Left renal pelvis (tissue), 4 donors: ENCODE data around the gene PARD3B. TPM values are rescaled to one million over a fixed set of nuclear protein-coding genes. Genes with fewer than 3 reads are reported as not detected.
A peak's percentile ranks its signal among the peaks of the same experiment; 100 is the strongest.
"Not testable (repeated sequence)": the region's sequence is repeated elsewhere in the genome, so short reads cannot be mapped to it uniquely, and the experiment has no call there.

Source experiments
- DNase-seq, 4 donors: peaks; one replicate each; pipeline ENCODE4 v3.0.0-alpha.2; 2013; ENCODE audit warnings: low read depth in 4 of 4, low spot score in 3 of 4
- polyA plus RNA-seq, 4 donors: library from polyadenylated mRNA; unstranded; fragments of 120-200 nt; gene quantifications; one replicate each; pipeline ENCODE4 v1.2.1, GENCODE V29; 2013; ENCODE audit not compliant: insufficient read length in 4 of 4

The PARD3B gene
- polyA plus RNA-seq, 4 donors: 22.6 to 39.0 (median 35.4) TPM

GRCh38 chr2:205217004-205217403 is 671.7 kb downstream of the PARD3B start:
- DNase-seq: no peak

DNA sequence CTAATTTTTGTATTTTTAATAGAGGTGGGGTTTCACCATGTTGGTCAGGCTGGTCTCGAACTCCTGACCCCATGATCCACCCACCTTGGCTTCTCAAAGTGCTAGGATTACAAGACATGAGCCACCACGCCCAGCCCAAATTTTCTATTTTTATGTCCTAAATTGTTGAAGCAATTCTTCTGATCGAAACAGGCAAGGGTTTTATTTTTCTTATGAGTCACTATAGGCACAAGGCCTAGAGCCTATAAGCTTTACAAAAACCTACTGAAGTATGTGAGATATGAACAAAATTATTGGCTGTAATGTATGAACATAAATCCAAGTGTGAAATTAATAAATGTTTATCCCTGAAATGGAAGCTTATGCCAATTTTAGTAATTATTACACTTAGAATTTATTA is 672.8 kb downstream of the PARD3B start:
- DNase-seq: no peak

GRCh38 chr2:205218816-205219215 is 673.5 kb downstream of the PARD3B start:
- not testable (repeated sequence) for DNase-seq

DNA sequence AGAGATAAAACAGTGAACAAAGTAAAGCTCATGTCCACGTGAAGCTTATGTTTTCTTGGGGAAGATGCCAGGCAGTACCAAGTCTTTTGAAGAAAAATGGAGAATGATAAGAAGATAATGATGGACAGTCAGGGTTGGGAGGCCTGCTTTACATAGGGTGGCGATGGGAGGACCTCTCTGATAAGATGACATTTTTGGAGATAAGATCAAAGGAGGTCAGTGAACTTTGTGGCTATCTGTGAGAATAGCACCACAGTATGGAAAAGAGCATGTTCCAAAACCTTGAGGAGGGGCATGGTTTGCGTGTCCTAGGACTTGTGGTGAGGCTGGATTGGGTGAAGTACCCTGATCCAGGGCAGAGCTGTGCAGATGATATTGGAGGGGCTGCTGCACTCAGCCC is 675.3 kb downstream of the PARD3B start:
- no peak for DNase-seq

GRCh38 chr2:205232086-205232485 is 686.8 kb downstream of the PARD3B start:
- no peak for DNase-seq

DNA sequence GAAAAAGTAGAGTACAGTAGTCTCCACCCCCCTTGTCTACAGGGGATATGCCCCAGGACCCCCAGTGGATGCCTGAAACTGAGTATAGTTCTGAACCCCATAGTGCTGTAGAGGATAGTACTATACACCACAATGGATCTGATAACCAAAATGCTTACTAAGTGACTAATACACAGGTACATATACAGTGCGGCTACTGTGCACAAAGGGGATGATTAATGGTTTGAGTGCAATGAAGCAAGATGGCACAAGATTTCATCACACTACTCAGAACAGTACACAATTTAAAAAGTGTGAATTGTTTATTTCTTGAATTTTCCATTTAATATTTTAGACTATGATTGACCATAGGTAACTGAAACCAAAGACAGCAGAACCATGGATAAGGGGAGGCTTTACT is 690.2 kb downstream of the PARD3B start:
- no peak for DNase-seq

GRCh38 chr2:205237524-205237923 is 692.2 kb downstream of the PARD3B start:
- DNase-seq: no peak

DNA sequence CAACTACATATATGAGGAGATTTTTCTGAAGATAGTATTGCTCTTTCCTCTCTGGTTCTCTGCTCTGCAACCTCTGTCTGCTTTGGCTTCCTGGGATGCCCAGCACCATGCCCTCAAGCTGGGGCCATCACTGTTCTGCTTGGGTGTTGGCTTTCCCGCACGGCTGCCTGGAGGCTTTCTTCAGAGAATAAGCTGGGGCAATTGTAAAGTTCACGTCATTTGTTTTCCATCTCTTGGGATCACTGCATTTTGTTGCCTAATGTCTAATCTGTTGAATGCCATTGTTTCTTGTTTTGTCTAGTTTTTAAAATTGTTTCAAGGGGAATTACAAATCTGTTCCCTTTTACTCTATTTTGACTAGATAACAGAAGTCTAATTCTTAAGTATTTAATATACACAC is 699.7 kb downstream of the PARD3B start:
- no peak for DNase-seq

DNA sequence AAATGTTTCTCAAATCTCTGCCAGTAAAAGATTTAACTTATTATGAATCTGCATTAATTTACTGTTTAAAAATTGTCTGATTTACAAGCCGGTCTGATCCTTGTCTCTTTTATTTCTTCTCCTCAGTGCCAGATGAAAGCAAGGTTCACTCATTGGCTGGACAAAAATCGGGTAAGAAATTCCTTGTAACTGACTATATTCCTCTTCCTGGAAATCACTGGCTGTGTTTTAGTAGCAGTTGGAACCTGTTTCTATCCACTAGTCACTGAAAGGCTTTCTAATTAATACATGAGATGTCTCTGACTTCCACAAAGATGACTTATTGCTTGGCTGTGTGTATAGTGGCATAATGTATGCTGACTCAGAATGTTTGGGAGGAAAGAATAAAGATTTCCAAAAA is 700.4 kb downstream of the PARD3B start:
- peak; percentile 2 to 22 (median 7) for DNase-seq

GRCh38 chr2:205259121-205259520 is 713.8 kb downstream of the PARD3B start:
- no peak for DNase-seq

DNA sequence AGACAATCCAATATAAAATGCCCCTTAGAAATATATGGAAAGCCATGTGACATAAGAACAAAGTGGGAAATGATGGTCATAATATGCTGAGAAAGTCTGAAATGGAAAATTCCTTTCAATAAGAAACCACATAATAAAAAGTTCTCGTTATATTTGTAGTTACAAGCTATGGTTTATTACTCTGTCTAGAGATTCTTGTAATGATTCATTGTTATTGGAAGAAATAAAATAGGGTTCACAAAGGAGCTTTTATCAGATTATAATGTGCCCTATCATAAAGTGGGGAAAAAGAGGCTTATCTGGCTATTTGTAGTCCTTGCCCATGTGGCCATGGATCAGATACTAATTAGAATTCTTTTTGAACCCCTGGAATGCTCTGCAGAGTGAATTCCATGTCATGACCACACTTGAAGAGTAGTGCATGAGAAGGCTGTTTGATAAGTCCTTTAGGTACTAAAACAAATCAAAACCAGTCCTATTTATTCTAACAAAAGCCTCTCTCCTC is 716.3 kb downstream of the PARD3B start:
- no peak for DNase-seq

GRCh38 chr2:205267323-205267722 is 722.0 kb downstream of the PARD3B start:
- no peak for DNase-seq

DNA sequence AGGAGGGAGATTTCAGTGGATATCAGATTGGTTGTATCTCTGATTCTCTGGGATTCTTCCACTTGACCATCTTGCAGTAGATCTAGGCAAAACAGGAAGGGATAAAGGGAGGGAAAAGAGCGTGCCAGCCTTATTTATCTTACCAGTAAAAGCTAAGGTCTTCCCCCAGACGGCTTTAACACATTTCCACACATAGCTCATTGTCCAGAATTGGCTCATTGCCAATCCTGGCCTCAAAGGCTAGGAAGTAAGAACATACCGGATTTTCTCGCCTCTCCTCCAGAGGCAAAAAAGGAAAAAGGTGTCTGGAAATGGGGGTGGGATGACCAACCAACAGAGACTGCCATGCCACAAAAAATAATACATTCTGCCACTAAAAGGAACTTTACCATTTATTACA is 725.4 kb downstream of the PARD3B start:
- DNase-seq: no peak

- no peak for DNase-seq
These were observed 727.9 kb downstream of the PARD3B start for GRCh38 chr2:205273148-205273547.

DNA sequence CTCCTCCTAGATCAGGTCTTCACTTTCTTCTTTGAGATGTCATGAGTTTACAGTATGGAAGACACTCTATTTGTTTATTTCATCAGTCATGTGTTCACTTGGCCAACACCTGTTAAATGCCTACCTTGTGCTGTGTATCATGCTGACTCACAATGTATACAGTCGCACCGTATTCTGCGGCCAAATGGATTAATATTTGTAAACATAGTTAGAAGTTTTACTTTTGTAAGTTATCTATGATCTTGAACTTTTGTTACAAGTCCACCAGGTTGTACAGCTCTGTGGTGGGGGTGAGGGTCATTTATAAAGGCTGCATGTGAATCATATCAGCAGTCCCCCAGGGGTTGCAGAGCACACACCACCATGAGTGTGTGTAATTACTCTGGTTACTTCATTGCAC is 728.4 kb downstream of the PARD3B start:
- DNase-seq: no peak

- DNase-seq: no peak
These were observed 729.5 kb downstream of the PARD3B start for GRCh38 chr2:205274801-205275200.

- no peak for DNase-seq
These were observed 731.0 kb downstream of the PARD3B start for GRCh38 chr2:205276116-205276777.

- peak in 1 of 4 donors; percentile 23 for DNase-seq
These were observed 735.4 kb downstream of the PARD3B start for GRCh38 chr2:205280596-205281236.

- peak in 2 of 4 donors; percentile 29 to 42 for DNase-seq
These were observed 738.5 kb downstream of the PARD3B start for GRCh38 chr2:205283736-205284270.

- no peak for DNase-seq
These were observed 739.1 kb downstream of the PARD3B start for GRCh38 chr2:205284334-205284733.

DNA sequence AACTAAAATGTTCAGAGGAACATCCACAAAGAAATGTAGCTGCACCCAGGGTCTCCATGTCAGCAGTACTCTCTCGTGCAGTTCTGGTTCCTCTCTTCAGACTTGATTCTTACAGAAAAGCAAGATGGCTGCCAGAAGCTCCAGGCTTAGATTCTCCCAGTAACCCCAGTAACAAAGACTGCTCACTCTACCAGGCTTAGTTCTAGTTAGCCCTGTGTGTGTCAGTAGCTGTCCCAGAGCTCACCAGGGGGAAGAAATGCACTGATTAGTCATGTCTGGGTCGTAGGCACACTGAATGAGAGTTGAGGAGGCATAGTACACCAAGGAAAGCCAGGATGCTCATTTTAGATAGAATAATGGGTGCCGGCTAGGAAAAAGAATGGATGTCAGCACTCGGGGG is 742.0 kb downstream of the PARD3B start:
- DNase-seq: no peak

DNA sequence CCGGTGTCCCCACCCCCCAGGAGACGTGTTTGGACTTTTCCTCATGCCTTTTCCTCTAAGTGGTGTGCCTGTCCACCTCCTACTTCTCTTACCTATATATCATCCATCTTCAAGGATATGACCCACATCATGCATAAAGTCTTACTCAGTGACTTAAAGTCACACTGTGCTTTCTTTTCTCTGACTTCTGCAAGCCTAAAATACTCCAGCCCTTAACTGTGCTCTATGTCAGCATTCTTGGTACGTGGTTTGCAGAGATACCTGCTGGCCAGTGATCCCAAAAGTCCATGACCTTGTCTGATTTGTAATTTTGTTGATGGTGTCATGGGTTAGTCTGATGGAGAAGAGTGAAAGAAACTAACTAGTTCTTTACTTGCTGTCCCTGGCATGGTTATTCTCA is 743.4 kb downstream of the PARD3B start:
- no peak for DNase-seq
